ENCODE measurements around the gene C4orf50.

C4orf50 gene

DNA sequence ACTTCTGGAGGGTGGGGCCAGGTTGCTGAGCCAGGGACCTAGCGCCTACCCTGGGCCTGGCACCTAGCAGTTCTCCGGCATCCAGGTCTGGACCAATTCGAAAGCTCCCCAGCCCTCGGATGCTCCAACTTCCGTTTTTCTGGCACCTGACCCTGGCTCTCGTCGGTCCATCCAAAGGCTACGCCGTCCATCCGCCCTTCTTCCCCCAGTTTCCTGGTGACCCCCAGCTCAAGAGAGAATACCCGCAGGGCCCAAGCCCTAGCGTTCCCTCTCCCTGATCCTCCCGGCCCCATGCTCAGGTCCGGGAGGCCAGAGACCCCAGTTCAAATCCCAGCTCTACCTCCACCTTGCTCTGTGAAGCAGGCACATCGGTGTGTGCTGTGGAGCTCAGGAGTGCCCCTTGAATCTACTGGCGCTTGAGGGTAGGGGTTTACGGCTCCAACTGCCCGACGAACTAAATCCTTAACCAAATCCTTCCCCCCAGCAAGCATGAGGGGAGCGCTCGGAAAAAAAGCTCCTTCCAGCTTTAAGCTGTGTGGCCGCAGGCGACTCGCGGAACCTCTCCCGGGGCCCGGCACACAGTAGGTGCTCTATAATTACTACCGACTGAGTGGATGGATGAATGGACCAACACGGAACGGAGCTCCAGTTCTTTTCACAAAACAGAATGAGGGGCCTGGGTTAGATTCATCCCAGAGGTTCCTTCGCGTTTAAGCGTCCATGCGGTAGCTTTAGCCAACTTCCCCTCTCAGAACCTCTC lies 126.5 kb downstream of the C4orf50 start:
- H3K79me2 ChIP-seq (ENCODE audit: insufficient read depth, low read length): no peaks in the 10 kb centered on the region
- H3K36me3 ChIP-seq (ENCODE audit: low read length): no peaks in the 10 kb centered on the region
- no peaks in the 10 kb centered on the region for H4K20me1 ChIP-seq (ENCODE audit: low read depth, low read length)
- H3K9ac ChIP-seq (ENCODE audit: low read length): no peak overlapping the region
- no peak overlapping the region for H2AFZ ChIP-seq (ENCODE audit: low read depth, low read length, severe bottlenecking)
- no peak overlapping the region for H3K4me3 ChIP-seq (ENCODE audit: insufficient read depth, low read length, poor library complexity, severe bottlenecking)
- no peak overlapping the region for H3K27ac ChIP-seq (ENCODE audit: low read depth, low read length)
- no peaks in the 10 kb centered on the region for H3K27me3 ChIP-seq (ENCODE audit: low read length)
- H3F3A ChIP-seq (ENCODE audit: insufficient read depth): no peaks in the 10 kb centered on the region
- H3K9me2 ChIP-seq (replicated peaks; ENCODE audit: insufficient read depth, low read length): no peaks in the 10 kb centered on the region
- no peaks in the 10 kb centered on the region for H3K9me3 ChIP-seq (ENCODE audit: insufficient read depth, low read length)
- no peak for TF ChIP-seq EZH2phosphoT487 (conservative IDR thresholded peaks at IDR 0.05; ENCODE audit: low read length)
- TF ChIP-seq, protein P1, sequence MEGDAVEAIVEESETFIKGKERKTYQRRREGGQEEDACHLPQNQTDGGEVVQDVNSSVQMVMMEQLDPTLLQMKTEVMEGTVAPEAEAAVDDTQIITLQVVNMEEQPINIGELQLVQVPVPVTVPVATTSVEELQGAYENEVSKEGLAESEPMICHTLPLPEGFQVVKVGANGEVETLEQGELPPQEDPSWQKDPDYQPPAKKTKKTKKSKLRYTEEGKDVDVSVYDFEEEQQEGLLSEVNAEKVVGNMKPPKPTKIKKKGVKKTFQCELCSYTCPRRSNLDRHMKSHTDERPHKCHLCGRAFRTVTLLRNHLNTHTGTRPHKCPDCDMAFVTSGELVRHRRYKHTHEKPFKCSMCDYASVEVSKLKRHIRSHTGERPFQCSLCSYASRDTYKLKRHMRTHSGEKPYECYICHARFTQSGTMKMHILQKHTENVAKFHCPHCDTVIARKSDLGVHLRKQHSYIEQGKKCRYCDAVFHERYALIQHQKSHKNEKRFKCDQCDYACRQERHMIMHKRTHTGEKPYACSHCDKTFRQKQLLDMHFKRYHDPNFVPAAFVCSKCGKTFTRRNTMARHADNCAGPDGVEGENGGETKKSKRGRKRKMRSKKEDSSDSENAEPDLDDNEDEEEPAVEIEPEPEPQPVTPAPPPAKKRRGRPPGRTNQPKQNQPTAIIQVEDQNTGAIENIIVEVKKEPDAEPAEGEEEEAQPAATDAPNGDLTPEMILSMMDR (IDR thresholded peaks at IDR 0.05; ENCODE audit: insufficient read depth, low read length, poor library complexity, severe bottlenecking): no peak
- no peak overlapping the region for H3K4me2 ChIP-seq (ENCODE audit: low read depth, low read length, poor library complexity, severe bottlenecking)

DNA sequence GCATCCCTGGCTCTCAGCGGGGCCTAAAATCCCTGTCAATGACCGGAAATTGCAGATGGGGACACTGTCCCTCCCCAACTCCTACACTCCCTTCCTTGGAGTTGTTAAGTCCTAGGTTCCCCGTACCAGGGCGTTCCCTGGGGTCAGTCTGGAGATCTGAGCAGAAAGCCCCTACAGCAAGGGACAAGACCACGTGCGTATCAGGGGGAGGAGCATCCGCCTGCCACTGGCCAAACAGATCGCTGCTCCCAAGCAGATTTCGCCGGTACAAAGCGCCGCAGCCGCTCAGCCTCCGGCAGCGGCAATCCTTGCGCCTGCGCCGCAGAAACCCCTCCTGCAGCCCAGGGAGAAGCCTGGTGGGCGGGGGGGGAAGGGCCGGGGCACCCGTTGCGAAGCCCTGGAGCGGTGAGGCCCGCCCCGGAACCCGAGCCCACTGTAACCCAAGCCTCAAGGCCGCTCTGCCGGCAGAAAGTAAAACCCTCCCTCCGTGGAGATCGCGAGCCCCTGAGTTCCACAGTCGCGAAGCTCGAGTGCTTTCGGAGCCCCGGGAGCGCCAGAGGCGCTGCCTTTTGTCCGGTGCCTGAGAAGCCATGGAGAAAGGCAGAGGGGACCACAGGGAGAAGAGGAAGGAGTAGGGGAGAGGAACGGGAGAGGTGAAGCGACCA lies 128.0 kb downstream of the C4orf50 start:
- no peak overlapping the region for H2AFZ ChIP-seq (ENCODE audit: low read depth, low read length, severe bottlenecking)
- no peaks in the 10 kb centered on the region for H4K20me1 ChIP-seq (ENCODE audit: low read depth, low read length)
- no peaks in the 10 kb centered on the region for H3K79me2 ChIP-seq (ENCODE audit: insufficient read depth, low read length)
- H3K4me3 ChIP-seq (ENCODE audit: insufficient read depth, low read length, poor library complexity, severe bottlenecking): no peak overlapping the region
- H3K4me2 ChIP-seq (ENCODE audit: low read depth, low read length, poor library complexity, severe bottlenecking): no peak overlapping the region
- no peaks in the 10 kb centered on the region for H3F3A ChIP-seq (ENCODE audit: insufficient read depth)
- H3K27ac ChIP-seq (ENCODE audit: low read depth, low read length): no peak overlapping the region
- H3K27me3 ChIP-seq (ENCODE audit: low read length): no peaks in the 10 kb centered on the region
- no peaks in the 10 kb centered on the region for H3K9me3 ChIP-seq (ENCODE audit: insufficient read depth, low read length)
- H3K9ac ChIP-seq (ENCODE audit: low read length): no peak overlapping the region
- H3K9me2 ChIP-seq (replicated peaks; ENCODE audit: insufficient read depth, low read length): no peaks in the 10 kb centered on the region
- no peaks in the 10 kb centered on the region for H3K36me3 ChIP-seq (ENCODE audit: low read length)
- no peak for TF ChIP-seq EZH2phosphoT487 (conservative IDR thresholded peaks at IDR 0.05; ENCODE audit: low read length)
- TF ChIP-seq, protein P1 (IDR thresholded peaks at IDR 0.05; ENCODE audit: insufficient read depth, low read length, poor library complexity, severe bottlenecking): no peak

DNA sequence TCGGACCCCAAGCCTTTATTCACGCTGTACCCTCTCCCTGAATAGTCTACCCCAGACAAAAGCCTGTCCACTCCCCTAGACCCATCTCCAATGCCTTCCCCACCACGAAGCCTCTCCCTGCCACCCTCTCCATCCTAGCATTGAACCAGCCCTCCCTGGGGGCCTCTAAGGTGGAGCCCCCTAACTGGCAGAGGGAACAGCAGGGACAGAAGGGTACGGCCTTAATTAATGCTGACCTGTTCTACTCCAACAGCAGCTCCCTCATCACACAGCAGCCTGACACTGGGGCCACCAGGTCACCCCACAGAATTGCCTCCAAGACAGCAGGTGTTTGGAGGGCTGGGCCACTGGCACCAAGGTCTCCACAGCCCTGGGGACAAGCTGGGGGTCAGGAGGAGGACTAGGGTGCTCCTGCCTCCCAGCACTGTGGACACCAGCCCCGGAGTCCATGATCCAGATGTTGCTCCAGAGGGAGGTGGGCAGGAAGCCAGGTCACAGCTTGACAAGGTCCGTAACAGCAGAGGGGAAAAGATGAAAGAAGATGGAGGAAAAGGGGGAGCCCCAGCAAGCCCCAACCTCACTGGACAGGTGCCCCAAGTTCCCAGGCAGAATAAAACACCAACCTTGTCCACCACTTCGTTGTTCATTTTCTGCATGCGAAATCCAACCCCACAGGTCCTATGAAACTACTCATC lies 129.1 kb downstream of the C4orf50 start:
- no peaks in the 10 kb centered on the region for H3K79me2 ChIP-seq (ENCODE audit: insufficient read depth, low read length)
- no peak overlapping the region for H3K4me2 ChIP-seq (ENCODE audit: low read depth, low read length, poor library complexity, severe bottlenecking)
- H2AFZ ChIP-seq (ENCODE audit: low read depth, low read length, severe bottlenecking): no peak overlapping the region
- no peaks in the 10 kb centered on the region for H3K36me3 ChIP-seq (ENCODE audit: low read length)
- H3K9me3 ChIP-seq (ENCODE audit: insufficient read depth, low read length): no peaks in the 10 kb centered on the region
- H3K9ac ChIP-seq (ENCODE audit: low read length): no peak overlapping the region
- H4K20me1 ChIP-seq (ENCODE audit: low read depth, low read length): no peaks in the 10 kb centered on the region
- H3F3A ChIP-seq (ENCODE audit: insufficient read depth): no peaks in the 10 kb centered on the region
- TF ChIP-seq, protein P1 (IDR thresholded peaks at IDR 0.05; ENCODE audit: insufficient read depth, low read length, poor library complexity, severe bottlenecking): no peak
- no peak for TF ChIP-seq EZH2phosphoT487 (conservative IDR thresholded peaks at IDR 0.05; ENCODE audit: low read length)
- H3K4me3 ChIP-seq (ENCODE audit: insufficient read depth, low read length, poor library complexity, severe bottlenecking): no peak overlapping the region
- H3K27me3 ChIP-seq (ENCODE audit: low read length): no peaks in the 10 kb centered on the region
- no peaks in the 10 kb centered on the region for H3K9me2 ChIP-seq (replicated peaks; ENCODE audit: insufficient read depth, low read length)
- no peak overlapping the region for H3K27ac ChIP-seq (ENCODE audit: low read depth, low read length)

Measured in SU-DHL-6 (cell line).